HEK293 (cell line): ENCODE data around the gene SLC14A1.

ENCODE experiments used
- CTCF ChIA-PET: fragments of 350-600 bp; formaldehyde crosslinking; extraction: SDS; loops from one replicate; lab custom pipeline; 2021; ENCODE audit warnings: antibody characterized with exemption; lab: Yijun Ruan, JAX
- POLR2A ChIA-PET: fragments of 300-600 bp; formaldehyde crosslinking; extraction: SDS; loops from one replicate; lab custom pipeline; 2020; ENCODE audit warnings: antibody characterized with exemption, inconsistent platforms; lab: Yijun Ruan, JAX
- H3K27ac ChIP-seq: fragments of 200-500 bp; sonication (Bioruptor generic); 2 replicates; pipeline ENCODE4 v1.5.1; 2014; ENCODE audit warnings: low read depth, low read length, control low read depth, inconsistent platforms; ENCODE audit errors: extremely low read depth
- H3K36me3 ChIP-seq, 2 experiments: fragments of 200-500 bp in 1 of 2; sonication (Bioruptor generic) in 1 of 2; 1 replicate in 1 of 2; 2 replicates in 1 of 2; pipeline ENCODE4 v1.5.1; 2014 to 2017; ENCODE audit warnings: inconsistent platforms in 2 of 2, low read length in 2 of 2; ENCODE audit not compliant: control insufficient read depth in 2 of 2, insufficient read depth in 1 of 2
- H3K4me1 ChIP-seq: fragments of 200-500 bp; sonication (Bioruptor generic); 2 replicates; pipeline ENCODE4 v1.5.1; 2014; ENCODE audit warnings: mild to moderate bottlenecking, low read length, inconsistent platforms; ENCODE audit not compliant: control insufficient read depth, insufficient read depth
- H3K4me3 ChIP-seq: 2 replicates; pipeline ENCODE4 v1.5.1; 2011; ENCODE audit warnings: low read depth, mild to moderate bottlenecking, control low read depth, low read length, moderate library complexity
- H3K9me3 ChIP-seq: fragments of 200-500 bp; sonication (Bioruptor generic); 2 replicates; pipeline ENCODE4 v1.5.1; 2014; ENCODE audit warnings: low read depth, low read length, inconsistent platforms; ENCODE audit not compliant: control insufficient read depth, insufficient read depth
- GFI1B ChIP-seq: fragments of 450-650 bp; formaldehyde crosslinking; IDR thresholded peaks from 2 replicates; pipeline ENCODE4 v1.5.1; 2016; ENCODE audit warnings: missing biosample characterization, missing genetic modification characterization
- HOXA7 ChIP-seq: sonication (generic); formaldehyde crosslinking; IDR thresholded peaks from 2 replicates; pipeline ENCODE4 v1.8.1; 2022; ENCODE audit warnings: missing genetic modification reagents, borderline replicate concordance
- OSR2 ChIP-seq: fragments of 450-650 bp; formaldehyde crosslinking; IDR thresholded peaks from 2 replicates; pipeline ENCODE4 v1.5.1; 2016; ENCODE audit warnings: missing biosample characterization, missing genetic modification characterization
- ZFP3 ChIP-seq: fragments of 450-650 bp; formaldehyde crosslinking; IDR thresholded peaks from 2 replicates; pipeline ENCODE4 v1.5.1; 2016; ENCODE audit warnings: low read depth, missing biosample characterization, missing genetic modification characterization
- ZNF114 ChIP-seq: fragments of 450-650 bp; formaldehyde crosslinking; IDR thresholded peaks from 2 replicates; pipeline ENCODE4 v1.5.0; 2017; ENCODE audit warnings: missing biosample characterization, missing genetic modification characterization
- ZNF174 ChIP-seq: fragments of 450-650 bp; formaldehyde crosslinking; IDR thresholded peaks from 2 replicates; pipeline ENCODE4 v1.5.0; 2017; ENCODE audit warnings: missing biosample characterization, mild to moderate bottlenecking, missing genetic modification characterization
- ZNF19 ChIP-seq: fragments of 450-650 bp; formaldehyde crosslinking; IDR thresholded peaks from 2 replicates; pipeline ENCODE4; 2016; ENCODE audit warnings: missing biosample characterization, missing genetic modification characterization, low read depth
- ZNF211 ChIP-seq: fragments of 450-650 bp; formaldehyde crosslinking; IDR thresholded peaks from 2 replicates; pipeline ENCODE4 v1.5.1; 2016; ENCODE audit warnings: low read depth, missing biosample characterization, missing genetic modification characterization
- ZNF341 ChIP-seq: fragments of 450-650 bp; formaldehyde crosslinking; IDR thresholded peaks from 2 replicates; pipeline ENCODE4; 2016; ENCODE audit warnings: low read depth, missing biosample characterization, missing genetic modification characterization
- ZNF416 ChIP-seq: fragments of 450-650 bp; formaldehyde crosslinking; IDR thresholded peaks from 2 replicates; pipeline ENCODE4 v1.5.1; 2016; ENCODE audit warnings: missing biosample characterization, missing genetic modification characterization
- ZNF501 ChIP-seq: fragments of 450-650 bp; formaldehyde crosslinking; IDR thresholded peaks from 2 replicates; pipeline ENCODE4 v1.5.1; 2016; ENCODE audit warnings: missing biosample characterization, missing genetic modification characterization
- ZNF530 ChIP-seq: fragments of 450-650 bp; formaldehyde crosslinking; IDR thresholded peaks from 2 replicates; pipeline ENCODE4 v1.5.1; 2016; ENCODE audit warnings: low read depth, missing biosample characterization, missing genetic modification characterization
- ZNF549 ChIP-seq: fragments of 450-650 bp; IDR thresholded peaks from 2 replicates; pipeline ENCODE4 v1.5.1; 2018; ENCODE audit warnings: missing biosample characterization, missing genetic modification characterization, mild to moderate bottlenecking, inconsistent platforms, moderate library complexity
- ZNF571 ChIP-seq: fragments of 450-650 bp; formaldehyde crosslinking; IDR thresholded peaks from 2 replicates; pipeline ENCODE4 v1.5.0; 2017; ENCODE audit warnings: missing biosample characterization, missing genetic modification characterization
- ZNF621 ChIP-seq: fragments of 450-650 bp; formaldehyde crosslinking; IDR thresholded peaks from 2 replicates; pipeline ENCODE4 v1.5.1; 2017; ENCODE audit warnings: missing biosample characterization, missing genetic modification characterization
- ZNF629 ChIP-seq: fragments of 450-650 bp; formaldehyde crosslinking; IDR thresholded peaks from 2 replicates; pipeline ENCODE4 v1.5.1; 2017; ENCODE audit warnings: missing biosample characterization, missing genetic modification characterization
- ZNF654 ChIP-seq: fragments of 450-650 bp; formaldehyde crosslinking; IDR thresholded peaks from 2 replicates; pipeline ENCODE4 v1.5.1; 2016; ENCODE audit warnings: low read depth, missing biosample characterization, missing genetic modification characterization
- ZNF747 ChIP-seq: fragments of 450-650 bp; formaldehyde crosslinking; IDR thresholded peaks from 2 replicates; pipeline ENCODE4 v1.5.1; 2016; ENCODE audit warnings: missing biosample characterization, missing genetic modification characterization
- ZNF76 ChIP-seq: fragments of 450-650 bp; formaldehyde crosslinking; IDR thresholded peaks from 2 replicates; pipeline ENCODE4; 2016; ENCODE audit warnings: low read depth, missing biosample characterization, missing genetic modification characterization, borderline replicate concordance
- ZNF768 ChIP-seq: fragments of 450-650 bp; formaldehyde crosslinking; IDR thresholded peaks from 2 replicates; pipeline ENCODE4 v1.5.1; 2018; ENCODE audit warnings: missing biosample characterization, mild to moderate bottlenecking, missing genetic modification characterization
- ZSCAN30 ChIP-seq: fragments of 450-650 bp; IDR thresholded peaks from 2 replicates; pipeline ENCODE4 v1.5.1; 2018; ENCODE audit warnings: missing biosample characterization, mild to moderate bottlenecking, missing genetic modification characterization, moderate library complexity
- TF ChIP-seq, protein P1 (sequence below): fragments of 450-650 bp; formaldehyde crosslinking; IDR thresholded peaks from 2 replicates; pipeline ENCODE4 v1.5.0; 2017; ENCODE audit warnings: missing biosample characterization, missing genetic modification characterization, borderline replicate concordance
- TF ChIP-seq, protein P2 (sequence below): fragments of 450-650 bp; formaldehyde crosslinking; IDR thresholded peaks from 2 replicates; pipeline ENCODE4 v1.5.1; 2017; ENCODE audit warnings: missing biosample characterization, missing genetic modification characterization
- TF ChIP-seq, protein P3 (sequence below): fragments of 450-650 bp; formaldehyde crosslinking; IDR thresholded peaks from 2 replicates; pipeline ENCODE4 v1.5.1; 2016; ENCODE audit warnings: missing biosample characterization, missing genetic modification characterization
- TF ChIP-seq, protein P4 (sequence below): fragments of 450-650 bp; formaldehyde crosslinking; IDR thresholded peaks from 2 replicates; pipeline ENCODE4 v1.5.1; 2016; ENCODE audit warnings: missing biosample characterization, missing genetic modification characterization
- TF ChIP-seq, protein P5 (sequence below): fragments of 450-650 bp; formaldehyde crosslinking; optimal IDR thresholded peaks from 2 replicates; pipeline ENCODE3; 2016; ENCODE audit warnings: missing biosample characterization, mild to moderate bottlenecking, missing genetic modification characterization

The SLC14A1 gene

DNA sequence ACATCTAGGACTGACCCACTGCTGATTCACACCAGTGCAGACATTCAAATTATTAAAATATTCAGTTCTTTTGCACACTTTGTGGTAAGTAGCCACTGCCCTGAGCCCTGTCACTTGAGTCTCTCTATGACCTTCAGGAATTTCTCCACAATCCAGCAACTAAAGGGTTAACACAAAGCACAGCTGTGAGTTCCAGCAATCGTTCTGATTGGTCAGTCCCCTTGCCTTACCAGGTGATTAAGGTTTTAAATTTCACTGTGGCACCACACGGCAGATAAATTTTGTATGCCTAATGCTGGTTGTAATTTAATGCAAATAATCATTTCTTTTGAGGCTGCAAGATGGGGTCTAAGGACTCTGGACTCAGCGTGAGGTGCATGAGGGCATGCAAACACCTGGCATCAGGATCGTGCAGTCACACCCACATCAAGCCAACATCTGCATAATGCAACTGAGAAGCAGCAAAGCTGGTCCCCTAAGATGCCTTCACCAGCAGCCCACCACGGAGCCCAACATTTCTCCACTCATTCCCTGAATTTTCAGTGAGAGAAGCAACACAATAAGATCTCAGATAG, 36.6 kb downstream of the SLC14A1 start:
- TF ChIP-seq ZNF211 (tag by site-specific recombination) (no peak), ZNF629 (tag by site-specific recombination) (no peak), OSR2 (no peak), ZFP3 (tag by site-specific recombination) (no peak), ZNF19 (tag by site-specific recombination) (no peak), ZNF549 (tag by site-specific recombination) (no peak)
- TF ChIP-seq, protein P1, sequence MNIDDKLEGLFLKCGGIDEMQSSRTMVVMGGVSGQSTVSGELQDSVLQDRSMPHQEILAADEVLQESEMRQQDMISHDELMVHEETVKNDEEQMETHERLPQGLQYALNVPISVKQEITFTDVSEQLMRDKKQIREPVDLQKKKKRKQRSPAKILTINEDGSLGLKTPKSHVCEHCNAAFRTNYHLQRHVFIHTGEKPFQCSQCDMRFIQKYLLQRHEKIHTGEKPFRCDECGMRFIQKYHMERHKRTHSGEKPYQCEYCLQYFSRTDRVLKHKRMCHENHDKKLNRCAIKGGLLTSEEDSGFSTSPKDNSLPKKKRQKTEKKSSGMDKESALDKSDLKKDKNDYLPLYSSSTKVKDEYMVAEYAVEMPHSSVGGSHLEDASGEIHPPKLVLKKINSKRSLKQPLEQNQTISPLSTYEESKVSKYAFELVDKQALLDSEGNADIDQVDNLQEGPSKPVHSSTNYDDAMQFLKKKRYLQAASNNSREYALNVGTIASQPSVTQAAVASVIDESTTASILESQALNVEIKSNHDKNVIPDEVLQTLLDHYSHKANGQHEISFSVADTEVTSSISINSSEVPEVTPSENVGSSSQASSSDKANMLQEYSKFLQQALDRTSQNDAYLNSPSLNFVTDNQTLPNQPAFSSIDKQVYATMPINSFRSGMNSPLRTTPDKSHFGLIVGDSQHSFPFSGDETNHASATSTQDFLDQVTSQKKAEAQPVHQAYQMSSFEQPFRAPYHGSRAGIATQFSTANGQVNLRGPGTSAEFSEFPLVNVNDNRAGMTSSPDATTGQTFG (tag by site-specific recombination), result no peak
- ChIA-PET CTCF (no interaction called here), POLR2A (no interaction called here)
- Histone ChIP-seq H3K4me1 (peaks cover 3% of the 10 kb centered on the region), H3K27ac (no peak overlapping the region), H3K9me3 (no peaks in the 10 kb centered on the region), H3K36me3 (no peaks in the 10 kb centered on the region), H3K4me3 (no peak overlapping the region)

DNA sequence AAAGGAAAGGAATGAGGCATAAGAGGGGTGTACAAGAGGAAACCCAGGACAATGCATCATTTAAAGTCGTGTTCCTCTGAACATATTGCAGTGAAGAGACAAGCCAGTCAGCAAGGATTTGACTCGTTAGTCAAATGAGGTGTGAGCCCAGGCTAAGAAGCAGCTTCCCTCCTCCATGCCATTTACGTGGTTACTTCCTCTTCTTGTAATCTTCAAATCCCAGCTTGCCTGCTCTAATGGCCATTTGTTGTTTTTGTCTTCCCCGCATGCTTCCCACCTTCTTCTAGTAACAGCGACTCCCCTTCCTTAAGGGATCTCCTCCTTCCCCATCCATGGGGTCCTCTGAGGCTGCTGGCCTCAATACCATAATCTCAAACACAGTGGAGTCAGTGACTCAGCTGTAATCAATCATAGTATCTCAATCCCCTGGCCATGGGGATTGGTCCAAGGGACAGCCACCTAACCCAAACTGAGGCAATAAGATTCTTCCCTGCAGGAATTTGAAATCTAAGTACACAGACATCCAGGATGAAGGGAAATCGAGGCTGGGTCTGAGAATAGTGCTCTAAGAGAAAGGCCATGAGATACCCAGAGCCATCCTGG, 37.6 kb downstream of the SLC14A1 start:
- Histone ChIP-seq H3K27ac (no peak overlapping the region), H3K4me1 (peaks cover 3% of the 10 kb centered on the region; the same call in 1 of the 2 replicates), H3K9me3 (no peaks in the 10 kb centered on the region), H3K36me3 (no peaks in the 10 kb centered on the region), H3K4me3 (no peak overlapping the region)
- POLR2A ChIA-PET, result no interaction called here
- CTCF ChIA-PET, result interaction anchor here (0.7 to 1.3 kb wide), 2 partner anchors 39 to 164 kb away, joined by 3 to 4 read pairs; no protein-coding TSS in a partner anchor
- TF ChIP-seq ZNF416 (no peak), HOXA7 (no peak), ZNF114 (tag by site-specific recombination) (no peak), ZNF341 (tag by site-specific recombination) (no peak), ZNF174 (tag by site-specific recombination) (no peak), ZSCAN30 (tag by site-specific recombination) (no peak), ZNF654 (tag by site-specific recombination) (no peak), ZNF501 (tag by site-specific recombination) (no peak), GFI1B (tag by site-specific recombination) (no peak), ZNF621 (tag by site-specific recombination) (no peak), ZNF747 (tag by site-specific recombination) (no peak), ZNF768 (no peak), ZNF571 (tag by site-specific recombination) (no peak), ZNF76 (tag by site-specific recombination) (no peak), ZNF530 (no peak)
- TF ChIP-seq, protein P2, sequence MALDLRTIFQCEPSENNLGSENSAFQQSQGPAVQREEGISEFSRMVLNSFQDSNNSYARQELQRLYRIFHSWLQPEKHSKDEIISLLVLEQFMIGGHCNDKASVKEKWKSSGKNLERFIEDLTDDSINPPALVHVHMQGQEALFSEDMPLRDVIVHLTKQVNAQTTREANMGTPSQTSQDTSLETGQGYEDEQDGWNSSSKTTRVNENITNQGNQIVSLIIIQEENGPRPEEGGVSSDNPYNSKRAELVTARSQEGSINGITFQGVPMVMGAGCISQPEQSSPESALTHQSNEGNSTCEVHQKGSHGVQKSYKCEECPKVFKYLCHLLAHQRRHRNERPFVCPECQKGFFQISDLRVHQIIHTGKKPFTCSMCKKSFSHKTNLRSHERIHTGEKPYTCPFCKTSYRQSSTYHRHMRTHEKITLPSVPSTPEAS (tag by site-specific recombination), result no peak
- TF ChIP-seq, protein P3, sequence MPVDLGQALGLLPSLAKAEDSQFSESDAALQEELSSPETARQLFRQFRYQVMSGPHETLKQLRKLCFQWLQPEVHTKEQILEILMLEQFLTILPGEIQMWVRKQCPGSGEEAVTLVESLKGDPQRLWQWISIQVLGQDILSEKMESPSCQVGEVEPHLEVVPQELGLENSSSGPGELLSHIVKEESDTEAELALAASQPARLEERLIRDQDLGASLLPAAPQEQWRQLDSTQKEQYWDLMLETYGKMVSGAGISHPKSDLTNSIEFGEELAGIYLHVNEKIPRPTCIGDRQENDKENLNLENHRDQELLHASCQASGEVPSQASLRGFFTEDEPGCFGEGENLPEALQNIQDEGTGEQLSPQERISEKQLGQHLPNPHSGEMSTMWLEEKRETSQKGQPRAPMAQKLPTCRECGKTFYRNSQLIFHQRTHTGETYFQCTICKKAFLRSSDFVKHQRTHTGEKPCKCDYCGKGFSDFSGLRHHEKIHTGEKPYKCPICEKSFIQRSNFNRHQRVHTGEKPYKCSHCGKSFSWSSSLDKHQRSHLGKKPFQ (tag by site-specific recombination), result no peak
- TF ChIP-seq, protein P4, sequence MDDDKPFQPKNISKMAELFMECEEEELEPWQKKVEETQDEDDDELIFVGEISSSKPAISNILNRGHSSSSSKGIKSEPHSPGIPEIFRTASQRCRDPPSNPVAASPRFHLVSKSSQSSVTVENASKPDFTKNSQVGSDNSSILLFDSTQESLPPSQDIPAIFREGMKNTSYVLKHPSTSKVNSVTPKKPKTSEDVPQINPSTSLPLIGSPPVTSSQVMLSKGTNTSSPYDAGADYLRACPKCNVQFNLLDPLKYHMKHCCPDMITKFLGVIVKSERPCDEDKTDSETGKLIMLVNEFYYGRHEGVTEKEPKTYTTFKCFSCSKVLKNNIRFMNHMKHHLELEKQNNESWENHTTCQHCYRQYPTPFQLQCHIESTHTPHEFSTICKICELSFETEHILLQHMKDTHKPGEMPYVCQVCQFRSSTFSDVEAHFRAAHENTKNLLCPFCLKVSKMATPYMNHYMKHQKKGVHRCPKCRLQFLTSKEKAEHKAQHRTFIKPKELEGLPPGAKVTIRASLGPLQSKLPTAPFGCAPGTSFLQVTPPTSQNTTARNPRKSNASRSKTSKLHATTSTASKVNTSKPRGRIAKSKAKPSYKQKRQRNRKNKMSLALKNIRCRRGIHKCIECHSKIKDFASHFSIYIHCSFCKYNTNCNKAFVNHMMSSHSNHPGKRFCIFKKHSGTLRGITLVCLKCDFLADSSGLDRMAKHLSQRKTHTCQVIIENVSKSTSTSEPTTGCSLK (tag by site-specific recombination), result no peak
- TF ChIP-seq, protein P5, sequence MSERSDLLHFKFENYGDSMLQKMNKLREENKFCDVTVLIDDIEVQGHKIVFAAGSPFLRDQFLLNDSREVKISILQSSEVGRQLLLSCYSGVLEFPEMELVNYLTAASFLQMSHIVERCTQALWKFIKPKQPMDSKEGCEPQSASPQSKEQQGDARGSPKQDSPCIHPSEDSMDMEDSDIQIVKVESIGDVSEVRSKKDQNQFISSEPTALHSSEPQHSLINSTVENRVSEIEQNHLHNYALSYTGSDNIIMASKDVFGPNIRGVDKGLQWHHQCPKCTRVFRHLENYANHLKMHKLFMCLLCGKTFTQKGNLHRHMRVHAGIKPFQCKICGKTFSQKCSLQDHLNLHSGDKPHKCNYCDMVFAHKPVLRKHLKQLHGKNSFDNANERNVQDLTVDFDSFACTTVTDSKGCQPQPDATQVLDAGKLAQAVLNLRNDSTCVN, result no peak
